ENCODE measurements around the gene FAM193A.

The FAM193A gene

DNA sequence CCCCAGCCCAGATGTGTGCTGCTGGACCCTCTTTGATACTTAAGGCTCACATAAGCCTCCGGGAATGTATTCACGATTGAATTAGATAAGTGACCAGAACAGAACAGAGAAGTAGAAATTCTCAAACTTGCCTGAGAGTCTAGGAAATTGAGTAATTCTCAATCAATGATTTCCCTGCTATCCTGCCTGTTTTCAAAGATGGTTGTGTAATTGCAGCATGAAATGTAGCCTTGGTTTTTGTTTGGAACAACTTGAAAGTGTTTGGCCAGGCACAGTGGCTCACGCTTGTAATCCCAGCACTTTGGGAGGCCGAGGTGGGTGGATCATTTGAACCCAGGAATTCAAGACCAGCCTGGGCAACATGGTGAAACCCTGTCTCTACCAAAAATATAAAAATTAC lies 178.5 kb downstream of the FAM193A start:
- Histone ChIP-seq H3K4me3 (replicated peaks; ENCODE audit: insufficient read depth, low read length) (no peak overlapping the region), H3K27me3 (ENCODE audit: insufficient read depth, poor library complexity, severe bottlenecking) (no peaks in the 10 kb centered on the region), H3K27ac (replicated peaks) (no peak overlapping the region)
- TF ChIP-seq, protein P1, sequence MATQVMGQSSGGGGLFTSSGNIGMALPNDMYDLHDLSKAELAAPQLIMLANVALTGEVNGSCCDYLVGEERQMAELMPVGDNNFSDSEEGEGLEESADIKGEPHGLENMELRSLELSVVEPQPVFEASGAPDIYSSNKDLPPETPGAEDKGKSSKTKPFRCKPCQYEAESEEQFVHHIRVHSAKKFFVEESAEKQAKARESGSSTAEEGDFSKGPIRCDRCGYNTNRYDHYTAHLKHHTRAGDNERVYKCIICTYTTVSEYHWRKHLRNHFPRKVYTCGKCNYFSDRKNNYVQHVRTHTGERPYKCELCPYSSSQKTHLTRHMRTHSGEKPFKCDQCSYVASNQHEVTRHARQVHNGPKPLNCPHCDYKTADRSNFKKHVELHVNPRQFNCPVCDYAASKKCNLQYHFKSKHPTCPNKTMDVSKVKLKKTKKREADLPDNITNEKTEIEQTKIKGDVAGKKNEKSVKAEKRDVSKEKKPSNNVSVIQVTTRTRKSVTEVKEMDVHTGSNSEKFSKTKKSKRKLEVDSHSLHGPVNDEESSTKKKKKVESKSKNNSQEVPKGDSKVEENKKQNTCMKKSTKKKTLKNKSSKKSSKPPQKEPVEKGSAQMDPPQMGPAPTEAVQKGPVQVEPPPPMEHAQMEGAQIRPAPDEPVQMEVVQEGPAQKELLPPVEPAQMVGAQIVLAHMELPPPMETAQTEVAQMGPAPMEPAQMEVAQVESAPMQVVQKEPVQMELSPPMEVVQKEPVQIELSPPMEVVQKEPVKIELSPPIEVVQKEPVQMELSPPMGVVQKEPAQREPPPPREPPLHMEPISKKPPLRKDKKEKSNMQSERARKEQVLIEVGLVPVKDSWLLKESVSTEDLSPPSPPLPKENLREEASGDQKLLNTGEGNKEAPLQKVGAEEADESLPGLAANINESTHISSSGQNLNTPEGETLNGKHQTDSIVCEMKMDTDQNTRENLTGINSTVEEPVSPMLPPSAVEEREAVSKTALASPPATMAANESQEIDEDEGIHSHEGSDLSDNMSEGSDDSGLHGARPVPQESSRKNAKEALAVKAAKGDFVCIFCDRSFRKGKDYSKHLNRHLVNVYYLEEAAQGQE (IDR thresholded peaks at IDR 0.05; ENCODE audit: insufficient replicate concordance, low read depth) = no peak
- TF ChIP-seq POLR2AphosphoS5 (IDR thresholded peaks at IDR 0.05; ENCODE audit: low read depth) (no peak), SPI1 (IDR thresholded peaks at IDR 0.05; ENCODE audit: borderline replicate concordance, low read depth) (no peak), GABPA (IDR thresholded peaks at IDR 0.05; ENCODE audit: low read depth) (no peak)
- TF ChIP-seq, protein P2, sequence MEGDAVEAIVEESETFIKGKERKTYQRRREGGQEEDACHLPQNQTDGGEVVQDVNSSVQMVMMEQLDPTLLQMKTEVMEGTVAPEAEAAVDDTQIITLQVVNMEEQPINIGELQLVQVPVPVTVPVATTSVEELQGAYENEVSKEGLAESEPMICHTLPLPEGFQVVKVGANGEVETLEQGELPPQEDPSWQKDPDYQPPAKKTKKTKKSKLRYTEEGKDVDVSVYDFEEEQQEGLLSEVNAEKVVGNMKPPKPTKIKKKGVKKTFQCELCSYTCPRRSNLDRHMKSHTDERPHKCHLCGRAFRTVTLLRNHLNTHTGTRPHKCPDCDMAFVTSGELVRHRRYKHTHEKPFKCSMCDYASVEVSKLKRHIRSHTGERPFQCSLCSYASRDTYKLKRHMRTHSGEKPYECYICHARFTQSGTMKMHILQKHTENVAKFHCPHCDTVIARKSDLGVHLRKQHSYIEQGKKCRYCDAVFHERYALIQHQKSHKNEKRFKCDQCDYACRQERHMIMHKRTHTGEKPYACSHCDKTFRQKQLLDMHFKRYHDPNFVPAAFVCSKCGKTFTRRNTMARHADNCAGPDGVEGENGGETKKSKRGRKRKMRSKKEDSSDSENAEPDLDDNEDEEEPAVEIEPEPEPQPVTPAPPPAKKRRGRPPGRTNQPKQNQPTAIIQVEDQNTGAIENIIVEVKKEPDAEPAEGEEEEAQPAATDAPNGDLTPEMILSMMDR (IDR thresholded peaks at IDR 0.05; ENCODE audit: insufficient read depth, low read length) = no peak
- DNase-seq (ENCODE audit: low read depth in 1 of 2, low spot score in 1 of 2) = peak in 1 of 2 experiments; percentile 14

DNA sequence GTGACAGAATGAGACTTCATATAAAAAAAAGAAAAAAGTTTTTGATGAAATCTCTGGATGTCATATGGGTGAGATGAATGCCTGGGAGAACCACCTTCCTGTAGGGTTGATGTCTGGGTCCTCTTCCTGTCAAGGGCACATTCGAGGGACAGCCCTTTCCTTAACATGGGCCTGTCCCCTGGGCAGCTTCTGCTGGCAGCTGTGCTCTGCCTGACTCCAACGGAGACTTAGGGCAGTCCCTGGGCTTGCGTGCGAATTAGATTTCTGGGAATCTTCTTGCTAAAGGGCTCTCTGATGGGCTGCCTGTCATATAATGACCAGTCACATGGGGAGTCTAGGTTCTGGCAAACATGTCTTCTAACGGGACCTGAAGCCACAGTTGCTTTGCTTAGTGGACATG lies 179.0 kb downstream of the FAM193A start:
- H3K4me3 ChIP-seq (replicated peaks; ENCODE audit: insufficient read depth, low read length) = no peak overlapping the region
- H3K27ac ChIP-seq (replicated peaks) = no peak overlapping the region
- TF ChIP-seq, protein P1 (IDR thresholded peaks at IDR 0.05; ENCODE audit: insufficient replicate concordance, low read depth) = no peak
- TF ChIP-seq POLR2AphosphoS5 (IDR thresholded peaks at IDR 0.05; ENCODE audit: low read depth) (no peak), SPI1 (IDR thresholded peaks at IDR 0.05; ENCODE audit: borderline replicate concordance, low read depth) (no peak), GABPA (IDR thresholded peaks at IDR 0.05; ENCODE audit: low read depth) (no peak)
- TF ChIP-seq, protein P2 (IDR thresholded peaks at IDR 0.05; ENCODE audit: insufficient read depth, low read length) = no peak
- DNase-seq (ENCODE audit: low read depth in 1 of 2, low spot score in 1 of 2) = no peak
- H3K27me3 ChIP-seq (ENCODE audit: insufficient read depth, poor library complexity, severe bottlenecking) = no peaks in the 10 kb centered on the region

DNA sequence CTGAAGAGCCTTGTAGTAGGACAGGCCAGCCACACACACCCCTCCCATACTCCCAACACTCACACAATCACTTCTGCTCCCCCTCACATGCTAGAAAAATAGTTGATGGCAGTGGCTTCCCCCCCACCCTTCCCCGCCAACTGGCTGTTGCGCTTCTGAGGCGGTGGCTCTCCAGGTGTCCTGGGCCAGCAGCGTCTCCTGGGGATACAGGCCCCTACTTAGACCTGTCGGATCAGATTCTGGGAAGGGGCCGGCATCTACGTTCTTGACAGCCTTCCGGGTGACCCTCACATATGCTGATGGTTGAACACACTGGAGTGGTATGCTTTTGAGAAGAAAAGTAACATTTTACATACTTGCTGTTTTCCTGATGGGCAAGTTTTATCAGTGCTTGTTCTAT lies 179.8 kb downstream of the FAM193A start:
- no peak for TF ChIP-seq GABPA (IDR thresholded peaks at IDR 0.05; ENCODE audit: low read depth)
- H3K4me3 ChIP-seq (replicated peaks; ENCODE audit: insufficient read depth, low read length) = no peak overlapping the region
- no peaks in the 10 kb centered on the region for H3K27me3 ChIP-seq (ENCODE audit: insufficient read depth, poor library complexity, severe bottlenecking)
- H3K27ac ChIP-seq (replicated peaks) = no peak overlapping the region
- no peak for DNase-seq (ENCODE audit: low read depth in 1 of 2, low spot score in 1 of 2)

DNA sequence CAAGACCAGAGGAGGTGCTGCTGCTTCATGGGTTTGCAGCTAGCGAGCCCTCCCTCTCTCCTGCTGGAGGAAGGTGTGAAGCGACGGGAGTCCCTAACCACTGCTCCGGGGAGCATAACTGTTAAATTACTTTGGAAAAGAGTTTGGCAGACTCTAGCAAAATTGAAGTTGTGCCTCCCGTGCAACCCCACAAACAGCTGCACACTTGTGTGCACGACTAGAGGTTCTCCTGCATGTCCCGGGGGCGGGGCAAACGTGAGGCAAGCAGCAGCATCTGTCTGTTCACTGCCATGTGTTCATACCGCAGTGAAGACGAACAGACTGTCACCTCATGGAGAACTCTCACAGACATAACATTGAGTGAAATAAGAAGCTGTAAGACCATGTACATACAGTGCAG lies 185.1 kb downstream of the FAM193A start:
- TF ChIP-seq, protein P2 (IDR thresholded peaks at IDR 0.05; ENCODE audit: insufficient read depth, low read length) = no peak
- TF ChIP-seq SPI1 (IDR thresholded peaks at IDR 0.05; ENCODE audit: borderline replicate concordance, low read depth) = no peak
- TF ChIP-seq GABPA (IDR thresholded peaks at IDR 0.05; ENCODE audit: low read depth) = no peak
- TF ChIP-seq POLR2AphosphoS5 (IDR thresholded peaks at IDR 0.05; ENCODE audit: low read depth) = no peak
- TF ChIP-seq, protein P1 (IDR thresholded peaks at IDR 0.05; ENCODE audit: insufficient replicate concordance, low read depth) = no peak
- no peak for DNase-seq (ENCODE audit: low read depth in 1 of 2, low spot score in 1 of 2)
- Histone ChIP-seq H3K4me3 (replicated peaks; ENCODE audit: insufficient read depth, low read length) (no peak overlapping the region), H3K27ac (replicated peaks) (no peak overlapping the region), H3K27me3 (ENCODE audit: insufficient read depth, poor library complexity, severe bottlenecking) (no peaks in the 10 kb centered on the region)
